HepG2 (cell line): ENCODE measurements around the gene HELZ2. TPM values are rescaled to one million over a fixed set of nuclear protein-coding genes. Genes with fewer than 3 reads are reported as not detected.

Experiments
- CENPT ChIP-seq: sonication (generic); formaldehyde crosslinking; IDR thresholded peaks from 2 replicates; pipeline ENCODE4 v1.8.0; 2022; ENCODE audit warnings: low read depth, mild to moderate bottlenecking, moderate library complexity, missing genetic modification reagents
- EZH2 ChIP-seq: conservative IDR thresholded peaks from 2 replicates; pipeline ENCODE4 v1.6.1; 2012; ENCODE audit warnings: mild to moderate bottlenecking, low read depth, low read length, moderate library complexity
- HNF4G ChIP-seq, 2 experiments: sonication (generic) in 1 of 2; formaldehyde crosslinking in 1 of 2; IDR thresholded peaks; 2 replicates each; pipeline versions ENCODE4 v1.4.0 to v1.6.1; 2011 to 2020; ENCODE audit warnings: borderline replicate concordance in 2 of 2, low read depth in 2 of 2, mild to moderate bottlenecking in 2 of 2, low read length in 1 of 2, missing genetic modification reagents in 1 of 2, moderate library complexity in 1 of 2
- KDM5A ChIP-seq: fragments of 200-600 bp; sonication (generic); IDR thresholded peaks from 2 replicates; pipeline ENCODE4 v1.7.0; 2018; ENCODE audit warnings: antibody characterized with exemption, mild to moderate bottlenecking, low read length, borderline replicate concordance
- MTA3 ChIP-seq: sonication (generic); formaldehyde crosslinking; IDR thresholded peaks from 2 replicates; pipeline ENCODE4 v1.4.0; 2020; ENCODE audit warnings: missing genetic modification reagents
- MTF1 ChIP-seq: sonication (generic); formaldehyde crosslinking; IDR thresholded peaks from 2 replicates; pipeline ENCODE4 v1.5.0; 2020; ENCODE audit warnings: missing genetic modification reagents
- NAIF1 ChIP-seq: sonication (generic); formaldehyde crosslinking; IDR thresholded peaks from 2 replicates; pipeline ENCODE4 v1.5.0; 2020; ENCODE audit warnings: mild to moderate bottlenecking, missing genetic modification reagents, borderline replicate concordance
- PRDM10 ChIP-seq: sonication (generic); formaldehyde crosslinking; IDR thresholded peaks from 2 replicates; pipeline ENCODE4 v1.4.0; 2020; ENCODE audit warnings: low read depth, missing genetic modification reagents
- SMARCC2 ChIP-seq: fragments of 450-650 bp; IDR thresholded peaks from 2 replicates; pipeline ENCODE4 v1.6.1; 2017; ENCODE audit warnings: antibody characterized with exemption, mild to moderate bottlenecking
- ZHX1 ChIP-seq: sonication (generic); formaldehyde crosslinking; IDR thresholded peaks from 2 replicates; pipeline ENCODE4 v1.8.1; 2022; ENCODE audit warnings: low read depth, mild to moderate bottlenecking, missing genetic modification reagents
- ZNF34 ChIP-seq: sonication (generic); formaldehyde crosslinking; IDR thresholded peaks from 2 replicates; pipeline ENCODE4 v1.4.0; 2020; ENCODE audit warnings: mild to moderate bottlenecking, missing genetic modification reagents, borderline replicate concordance
- ZNF746 ChIP-seq: sonication (generic); formaldehyde crosslinking; IDR thresholded peaks from 2 replicates; pipeline ENCODE4 v1.8.0; 2022; ENCODE audit warnings: mild to moderate bottlenecking, missing genetic modification reagents
- polyA plus RNA-seq, 8 experiments: library from polyadenylated mRNA; depleted of rRNA in 3 of 8; stranded (reverse) in 7 of 8; unstranded in 1 of 8; fragments of >200 nt; fragmentation: Illumina TruSeq in 4 of 8; extraction: Trizol in 4 of 8; gene quantifications; 2 replicates each; pipeline versions ENCODE4 v1.2.1 to v1.2.3, GENCODE V29; 2011 to 2016; ENCODE audit warnings: low read depth in 4 of 8, missing spikeins in 1 of 8, mixed read lengths in 1 of 8; ENCODE audit not compliant: insufficient read depth in 1 of 8
- total RNA-seq, 5 experiments: library from RNA; depleted of rRNA; stranded (reverse); fragments of >200 nt; fragmentation: Illumina TruSeq; extraction: Trizol; gene quantifications; 2 replicates each; pipeline ENCODE4 v1.2.3, GENCODE V29; 2016; ENCODE audit warnings: low read depth in 1 of 5
- TF ChIP-seq, protein P1 (sequence below): sonication (generic); formaldehyde crosslinking; IDR thresholded peaks from 2 replicates; pipeline ENCODE4 v1.5.1; 2020; ENCODE audit warnings: missing genetic modification reagents, mild to moderate bottlenecking, borderline replicate concordance
- TF ChIP-seq, protein P2 (sequence below): sonication (generic); formaldehyde crosslinking; IDR thresholded peaks from 2 replicates; pipeline ENCODE4 v1.4.0; 2020; ENCODE audit warnings: mild to moderate bottlenecking, missing genetic modification reagents

HELZ2 gene
- total and polyA plus RNA-seq, 2 of the 13 experiments (the other 11 are each of a cell fraction or from before 2014, with no cell fraction given) = 9.6 to 10.1 TPM

DNA sequence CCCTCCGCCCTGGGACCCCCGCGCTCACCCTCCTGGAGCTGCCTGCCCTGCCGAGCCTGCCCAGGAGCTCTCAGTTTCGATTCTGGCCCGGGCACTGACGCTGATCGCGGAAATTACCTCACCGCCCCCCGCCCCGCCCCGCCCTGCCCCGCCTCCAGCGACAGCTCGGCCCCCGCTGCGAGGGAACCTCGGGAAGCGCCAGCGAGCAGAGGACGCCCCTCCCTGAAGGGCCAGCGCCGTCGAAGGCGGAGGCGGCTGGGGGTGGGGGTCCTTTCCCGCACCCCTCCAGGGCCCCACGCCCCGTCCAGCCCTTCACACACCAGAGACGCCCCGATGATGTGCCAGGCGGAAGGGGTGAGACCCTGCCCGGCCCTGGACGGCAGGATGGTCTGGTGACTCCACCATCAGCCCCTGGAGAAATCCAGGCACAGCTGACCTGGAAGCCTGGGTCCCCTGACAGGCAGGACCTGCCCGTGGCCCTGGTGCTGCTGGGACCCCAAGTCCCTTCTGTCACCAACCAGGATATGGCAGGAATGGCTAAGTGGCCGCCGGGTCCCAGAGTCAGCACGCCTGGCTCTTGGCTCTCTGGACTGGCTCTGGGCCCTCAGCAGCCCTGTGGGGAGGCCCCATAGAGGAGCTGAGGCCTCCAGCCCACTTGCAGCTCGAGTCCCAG, at the start of gene HELZ2 (continued):
- TF ChIP-seq, protein P1, sequence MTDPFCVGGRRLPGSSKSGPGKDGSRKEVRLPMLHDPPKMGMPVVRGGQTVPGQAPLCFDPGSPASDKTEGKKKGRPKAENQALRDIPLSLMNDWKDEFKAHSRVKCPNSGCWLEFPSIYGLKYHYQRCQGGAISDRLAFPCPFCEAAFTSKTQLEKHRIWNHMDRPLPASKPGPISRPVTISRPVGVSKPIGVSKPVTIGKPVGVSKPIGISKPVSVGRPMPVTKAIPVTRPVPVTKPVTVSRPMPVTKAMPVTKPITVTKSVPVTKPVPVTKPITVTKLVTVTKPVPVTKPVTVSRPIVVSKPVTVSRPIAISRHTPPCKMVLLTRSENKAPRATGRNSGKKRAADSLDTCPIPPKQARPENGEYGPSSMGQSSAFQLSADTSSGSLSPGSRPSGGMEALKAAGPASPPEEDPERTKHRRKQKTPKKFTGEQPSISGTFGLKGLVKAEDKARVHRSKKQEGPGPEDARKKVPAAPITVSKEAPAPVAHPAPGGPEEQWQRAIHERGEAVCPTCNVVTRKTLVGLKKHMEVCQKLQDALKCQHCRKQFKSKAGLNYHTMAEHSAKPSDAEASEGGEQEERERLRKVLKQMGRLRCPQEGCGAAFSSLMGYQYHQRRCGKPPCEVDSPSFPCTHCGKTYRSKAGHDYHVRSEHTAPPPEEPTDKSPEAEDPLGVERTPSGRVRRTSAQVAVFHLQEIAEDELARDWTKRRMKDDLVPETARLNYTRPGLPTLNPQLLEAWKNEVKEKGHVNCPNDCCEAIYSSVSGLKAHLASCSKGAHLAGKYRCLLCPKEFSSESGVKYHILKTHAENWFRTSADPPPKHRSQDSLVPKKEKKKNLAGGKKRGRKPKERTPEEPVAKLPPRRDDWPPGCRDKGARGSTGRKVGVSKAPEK (CRISPR knock-in tag) = no peak
- no peak for TF ChIP-seq CENPT (CRISPR knock-in tag)
- TF ChIP-seq KDM5A = no peak
- TF ChIP-seq ZNF34 (CRISPR knock-in tag) = no peak
- no peak for TF ChIP-seq ZNF746 (CRISPR knock-in tag)
- no peak for TF ChIP-seq HNF4G (IDR thresholded peaks at IDR 0.05; ENCODE audit: borderline replicate concordance, low read depth, low read length)
- no peak for TF ChIP-seq HNF4G (CRISPR knock-in tag; IDR thresholded peaks at IDR 0.05; ENCODE audit: borderline replicate concordance, low read depth)
- TF ChIP-seq, protein P2, sequence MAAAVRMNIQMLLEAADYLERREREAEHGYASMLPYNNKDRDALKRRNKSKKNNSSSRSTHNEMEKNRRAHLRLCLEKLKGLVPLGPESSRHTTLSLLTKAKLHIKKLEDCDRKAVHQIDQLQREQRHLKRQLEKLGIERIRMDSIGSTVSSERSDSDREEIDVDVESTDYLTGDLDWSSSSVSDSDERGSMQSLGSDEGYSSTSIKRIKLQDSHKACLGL = peak; percentile 86
- no peak for TF ChIP-seq PRDM10
- no peak for TF ChIP-seq ZHX1 (CRISPR knock-in tag)
- TF ChIP-seq MTF1 = no peak
- TF ChIP-seq SMARCC2 = no peak
- no peak for TF ChIP-seq NAIF1 (CRISPR knock-in tag)
- no peak for TF ChIP-seq MTA3 (CRISPR knock-in tag)
- no peak for TF ChIP-seq EZH2
